ENCODE data around the gene STON2.

Gene STON2

GRCh38 chr14:81423504-81423903 is 23.4 kb upstream of the STON2 start:
- no peak for DNase-seq (ENCODE audit: extremely low read depth in 1 of 2, low read depth in 1 of 2)

- no peak for DNase-seq (ENCODE audit: extremely low read depth in 1 of 2, low read depth in 1 of 2)
These were observed 18.1 kb upstream of the STON2 start for GRCh38 chr14:81418057-81418790.

- no peak for DNase-seq (ENCODE audit: extremely low read depth in 1 of 2, low read depth in 1 of 2)
These were observed 16.9 kb upstream of the STON2 start for GRCh38 chr14:81416981-81417380.

- DNase-seq (ENCODE audit: extremely low read depth in 1 of 2, low read depth in 1 of 2) = no peak
These were observed 16.2 kb upstream of the STON2 start for GRCh38 chr14:81416194-81416952.

GRCh38 chr14:81415781-81416180 is 15.7 kb upstream of the STON2 start:
- no peak for DNase-seq (ENCODE audit: extremely low read depth in 1 of 2, low read depth in 1 of 2)

- no peak for DNase-seq (ENCODE audit: extremely low read depth in 1 of 2, low read depth in 1 of 2)
These were observed 14.0 kb upstream of the STON2 start for GRCh38 chr14:81414123-81414522.

GRCh38 chr14:81412779-81413178 is 12.7 kb upstream of the STON2 start:
- no peak for DNase-seq (ENCODE audit: extremely low read depth in 1 of 2, low read depth in 1 of 2)

GRCh38 chr14:81408595-81408994 is 8.5 kb upstream of the STON2 start:
- DNase-seq (ENCODE audit: extremely low read depth in 1 of 2, low read depth in 1 of 2) = no peak

GRCh38 chr14:81406863-81407262 is 6.7 kb upstream of the STON2 start:
- DNase-seq (ENCODE audit: extremely low read depth in 1 of 2, low read depth in 1 of 2) = no peak

GRCh38 chr14:81402123-81402495 is 2.0 kb upstream of the STON2 start:
- DNase-seq (ENCODE audit: extremely low read depth in 1 of 2, low read depth in 1 of 2) = no peak

GRCh38 chr14:81401420-81402122 is 1.4 kb upstream of the STON2 start:
- no peak for DNase-seq (ENCODE audit: extremely low read depth in 1 of 2, low read depth in 1 of 2)

- no peak for DNase-seq (ENCODE audit: extremely low read depth in 1 of 2, low read depth in 1 of 2)
These were observed 728 bp upstream of the STON2 start for GRCh38 chr14:81400852-81401251.

- DNase-seq (ENCODE audit: extremely low read depth in 1 of 2, low read depth in 1 of 2) = no peak
These were observed 1.8 kb downstream of the STON2 start for GRCh38 chr14:81398196-81398891.

GRCh38 chr14:81396113-81396512 is 4.0 kb downstream of the STON2 start:
- no peak for DNase-seq (ENCODE audit: extremely low read depth in 1 of 2, low read depth in 1 of 2)

- DNase-seq (ENCODE audit: extremely low read depth in 1 of 2, low read depth in 1 of 2) = no peak
These were observed 5.4 kb downstream of the STON2 start for GRCh38 chr14:81394739-81395138.

- DNase-seq (ENCODE audit: extremely low read depth in 1 of 2, low read depth in 1 of 2) = no peak
These were observed 7.0 kb downstream of the STON2 start for GRCh38 chr14:81392976-81393643.

GRCh38 chr14:81392052-81392451 is 8.1 kb downstream of the STON2 start:
- no peak for DNase-seq (ENCODE audit: extremely low read depth in 1 of 2, low read depth in 1 of 2)

- no peak for DNase-seq (ENCODE audit: extremely low read depth in 1 of 2, low read depth in 1 of 2)
These were observed 9.4 kb downstream of the STON2 start for GRCh38 chr14:81390696-81391095.

- no peak for DNase-seq (ENCODE audit: extremely low read depth in 1 of 2, low read depth in 1 of 2)
These were observed 11.8 kb downstream of the STON2 start for GRCh38 chr14:81388336-81388735.

- DNase-seq (ENCODE audit: extremely low read depth in 1 of 2, low read depth in 1 of 2) = no peak
These were observed 13.8 kb downstream of the STON2 start for GRCh38 chr14:81386290-81386745.

- no peak for DNase-seq (ENCODE audit: extremely low read depth in 1 of 2, low read depth in 1 of 2)
These were observed 14.2 kb downstream of the STON2 start for GRCh38 chr14:81385886-81386285.

Measured in activated CD8-positive, alpha-beta memory T cell treated with anti-CD3 and anti-CD28 coated beads for 1 hour (primary cell).